Midbrain (tissue), 1 donor: ENCODE measurements around the gene CRYBB3.
A peak's percentile ranks its signal among the peaks of the same experiment; 100 is the strongest.
"Not testable (repeated sequence)": the region's sequence is repeated elsewhere in the genome, so short reads cannot be mapped to it uniquely, and the experiment has no call there.

Source experiments
- DNase-seq: peaks from one replicate; lab custom pipeline; 2025; lab: John Stamatoyannopoulos, UW

CRYBB3 gene

DNA sequence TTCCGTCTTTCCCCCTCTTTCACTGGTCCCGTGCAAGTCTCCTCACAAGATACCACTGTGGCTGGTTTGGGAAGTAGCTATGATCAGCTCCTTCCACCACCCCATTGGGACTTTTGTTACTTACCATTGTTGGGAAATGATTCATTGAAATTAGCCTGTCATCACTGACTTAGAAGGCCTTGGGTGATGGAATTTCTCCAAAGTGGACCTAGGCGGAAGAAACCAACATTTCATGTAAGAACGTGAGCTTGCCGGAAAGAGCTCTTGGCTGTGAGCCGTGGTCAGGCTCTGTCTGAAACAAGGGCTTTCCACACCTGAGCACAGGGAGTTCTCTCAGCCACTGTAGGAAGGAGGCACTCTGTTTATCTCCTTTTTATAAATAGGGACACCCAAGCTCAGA, 23.5 kb upstream of the CRYBB3 start:
- no peak for DNase-seq

DNA sequence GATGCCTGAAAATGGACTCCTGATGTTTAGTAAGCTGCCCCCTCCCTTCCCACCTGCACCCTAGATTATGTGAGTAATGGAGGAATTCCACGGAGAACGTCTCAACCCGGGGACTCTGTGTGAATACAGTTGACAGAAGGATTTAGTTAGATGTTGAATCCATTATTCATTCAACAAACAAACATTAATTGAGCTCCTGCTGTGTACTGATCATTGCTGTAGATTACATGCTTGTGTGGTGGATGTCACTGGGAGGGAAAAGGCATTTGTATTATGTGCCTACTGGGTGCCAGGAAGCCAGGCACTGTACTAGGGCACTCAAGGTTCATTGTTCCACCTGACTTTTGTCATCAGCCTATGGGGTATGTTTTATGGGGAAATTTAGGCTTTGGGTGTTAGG, 22.9 kb upstream of the CRYBB3 start:
- DNase-seq = no peak

DNA sequence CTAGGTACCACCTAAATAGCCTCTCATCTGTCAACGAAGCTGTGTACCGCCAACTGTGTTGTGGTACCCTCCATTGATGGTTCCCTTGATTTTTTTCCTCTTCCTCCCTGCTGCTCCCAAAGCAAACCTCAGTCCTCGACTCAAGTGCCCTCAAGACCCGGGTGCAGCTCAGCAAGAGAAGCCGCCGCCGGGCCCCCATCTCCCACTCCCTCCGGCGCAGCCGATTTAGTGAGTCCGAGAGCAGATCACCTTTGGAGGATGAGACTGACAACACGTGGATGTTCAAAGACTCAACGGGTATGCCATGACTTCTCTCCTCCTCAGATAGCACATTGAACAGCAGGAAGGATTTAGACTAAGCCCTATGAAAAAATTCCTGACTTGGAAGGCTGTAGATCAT, 22.4 kb upstream of the CRYBB3 start:
- no peak for DNase-seq

DNA sequence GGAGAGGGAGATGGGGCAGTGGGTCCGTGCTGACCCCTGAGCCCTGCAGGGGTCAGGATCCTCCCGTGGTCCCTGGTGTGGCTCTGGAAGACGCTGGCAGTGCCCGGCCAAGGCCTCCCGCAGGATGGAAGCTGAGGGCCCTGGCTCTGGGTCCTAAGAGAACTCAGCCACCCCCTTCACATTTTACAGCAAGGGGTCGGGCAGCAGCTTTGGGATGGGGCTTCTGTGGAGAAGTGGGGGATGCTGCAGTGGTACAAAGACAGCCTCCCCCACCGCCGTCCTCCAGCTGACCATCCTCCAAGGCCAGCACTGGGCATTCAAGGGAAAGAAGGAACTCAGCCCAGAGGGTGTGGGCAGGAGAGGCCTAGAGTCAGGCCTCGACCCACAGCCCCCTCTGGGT, 21.8 kb upstream of the CRYBB3 start:
- DNase-seq = no peak

DNA sequence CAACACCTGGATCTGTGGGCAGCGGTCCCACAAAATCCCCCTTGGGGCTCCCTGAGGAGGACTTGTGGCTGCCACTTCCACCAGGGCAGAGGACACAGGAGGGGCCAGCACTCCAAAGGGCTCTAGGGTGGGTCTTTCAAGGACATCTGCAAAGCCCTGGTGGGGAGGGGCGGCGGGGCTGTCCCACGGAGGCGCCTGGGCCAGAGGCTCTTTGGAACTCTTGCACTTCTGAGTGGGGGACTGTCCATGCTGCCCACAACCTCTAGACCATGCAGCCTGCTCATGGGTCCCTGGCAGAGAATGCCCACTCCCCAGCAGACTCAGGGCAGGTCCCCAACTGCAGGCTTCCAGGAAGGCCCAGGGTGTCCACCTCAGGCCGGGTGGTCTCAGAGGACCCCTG, 21.3 kb upstream of the CRYBB3 start:
- DNase-seq = not testable (repeated sequence)

DNA sequence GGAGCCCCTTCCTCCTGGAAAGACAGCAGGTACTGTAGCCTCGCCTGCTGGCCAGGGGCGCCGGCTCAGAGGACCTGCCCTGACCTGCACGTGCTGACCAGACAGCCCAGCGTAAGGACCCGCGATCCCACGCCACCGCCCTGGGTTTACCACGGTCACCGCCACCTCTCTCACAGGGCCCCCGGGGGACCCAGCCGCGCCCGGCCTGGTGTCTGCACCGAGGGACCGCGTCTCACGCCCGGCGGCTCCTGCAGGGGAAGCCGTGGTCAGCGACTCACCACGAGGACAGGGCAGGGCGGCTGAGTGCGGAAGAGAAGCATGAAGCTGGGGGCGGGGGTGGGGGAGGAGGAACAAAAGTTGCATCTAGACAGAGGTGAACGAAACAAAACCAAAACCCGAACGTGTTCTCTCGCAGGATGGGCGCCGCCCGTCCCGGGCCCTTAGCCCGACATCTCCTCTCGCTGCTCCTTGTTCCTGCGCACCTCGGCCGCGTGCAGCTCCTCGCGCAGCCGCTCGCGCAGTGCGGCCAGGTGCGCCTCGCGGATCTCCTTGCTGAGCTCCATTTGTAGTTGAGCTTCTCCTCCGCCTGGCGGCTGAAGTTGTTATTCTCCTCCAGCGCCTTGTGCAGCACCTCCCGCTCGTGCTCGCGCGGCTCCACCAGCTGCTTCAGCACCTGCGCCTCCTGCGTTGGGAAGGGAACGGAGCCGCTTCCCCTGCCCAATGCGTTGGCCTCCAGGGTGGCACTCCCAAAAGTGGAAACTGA, 20.6 kb upstream of the CRYBB3 start:
- DNase-seq = not testable (repeated sequence)

DNA sequence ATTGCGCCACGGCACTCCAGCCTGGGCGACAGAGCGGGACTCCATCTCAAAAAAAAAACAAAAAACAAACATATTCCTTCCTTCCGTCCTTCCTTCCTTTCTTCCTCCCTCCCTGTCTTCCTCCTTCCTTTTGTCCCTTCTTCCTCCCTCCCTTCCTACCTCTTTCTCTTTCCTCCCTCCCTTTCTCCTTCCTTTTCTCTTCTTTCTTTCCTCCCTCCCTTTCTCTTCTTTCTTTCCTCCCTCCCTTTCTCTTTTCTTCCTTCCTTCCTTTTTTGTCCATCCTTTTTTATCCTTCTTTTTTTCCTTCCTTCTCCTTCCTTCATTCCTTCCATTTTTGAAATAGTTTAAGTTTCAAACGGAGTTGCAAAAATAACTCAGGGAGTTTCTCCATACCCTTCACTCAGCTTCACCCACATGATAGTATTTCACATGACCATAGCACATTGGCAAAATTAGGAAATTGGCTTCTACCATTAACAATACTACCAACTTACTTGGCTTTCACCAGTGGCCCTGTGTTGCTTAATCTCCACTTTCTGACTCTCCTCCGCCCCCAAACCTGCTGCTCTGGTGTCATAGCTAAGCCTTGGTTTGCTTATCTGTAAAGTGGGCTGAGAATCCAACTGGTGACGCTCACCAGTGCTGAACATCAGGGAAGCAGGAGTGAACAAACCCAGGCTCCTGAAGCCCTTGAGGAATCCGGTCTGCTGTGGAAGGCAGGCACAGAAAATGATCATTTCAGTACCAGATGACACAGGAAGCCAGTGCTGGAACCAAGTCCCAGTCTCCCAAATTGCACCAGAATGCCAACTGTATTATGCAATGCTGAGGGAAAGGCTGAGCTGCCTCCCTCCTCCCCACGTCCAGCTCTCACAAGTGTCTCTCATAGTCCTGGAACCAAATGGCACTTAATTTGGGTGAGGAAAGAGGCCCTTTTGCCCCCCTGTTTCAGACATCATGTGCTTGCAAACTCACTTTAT, 17.2 kb upstream of the CRYBB3 start:
- no peak for DNase-seq

DNA sequence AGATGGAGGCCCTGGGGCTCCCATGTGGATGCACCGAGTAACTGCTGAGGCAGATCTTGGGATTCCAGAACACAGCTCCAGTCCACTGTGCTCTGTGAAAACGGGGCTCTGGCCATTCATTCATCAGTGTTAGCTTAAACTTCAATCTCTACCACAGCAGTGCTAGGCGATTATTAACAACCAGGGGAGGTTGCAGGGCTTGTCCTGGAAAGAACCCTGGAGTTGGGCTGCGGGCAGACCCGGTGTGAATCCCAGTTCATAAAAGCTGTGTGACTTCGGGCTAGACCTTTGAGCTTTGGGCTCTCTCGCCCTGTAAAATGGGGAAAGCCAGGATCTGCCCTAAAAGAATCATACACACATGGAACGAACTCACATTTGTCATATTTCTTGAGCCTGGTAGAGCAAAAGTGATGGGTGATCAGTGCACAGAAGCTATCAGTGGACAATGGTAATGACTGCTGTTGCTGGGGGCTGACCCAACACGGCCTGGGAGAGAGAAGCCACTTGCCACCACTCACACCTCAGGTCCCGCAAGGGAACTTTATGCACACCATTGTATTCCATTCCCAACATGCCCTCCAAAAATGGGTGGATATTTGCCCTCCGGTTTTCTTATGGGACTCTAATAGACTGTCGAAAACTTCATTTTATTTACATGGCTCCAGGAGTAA, 15.6 kb upstream of the CRYBB3 start:
- DNase-seq = no peak

DNA sequence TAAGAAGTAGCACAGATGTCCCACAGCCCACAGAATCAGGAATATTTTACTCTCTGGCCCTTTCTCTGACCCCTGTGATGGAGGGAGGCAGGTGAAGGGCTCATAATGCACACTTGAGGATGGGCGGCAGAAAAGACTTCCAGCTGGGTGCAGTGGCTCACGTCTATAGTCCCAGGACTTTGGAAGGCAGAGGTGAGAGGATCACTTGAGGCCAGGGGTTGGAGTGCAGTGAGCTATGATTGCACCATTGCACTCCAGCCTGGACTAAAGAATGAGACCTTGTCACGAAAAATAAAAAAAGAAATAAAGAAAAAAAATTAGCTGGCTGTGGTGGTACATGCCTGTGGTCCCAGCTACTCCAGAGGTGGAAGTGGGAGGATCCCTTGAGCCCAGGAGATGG, 13.5 kb upstream of the CRYBB3 start:
- no peak for DNase-seq

DNA sequence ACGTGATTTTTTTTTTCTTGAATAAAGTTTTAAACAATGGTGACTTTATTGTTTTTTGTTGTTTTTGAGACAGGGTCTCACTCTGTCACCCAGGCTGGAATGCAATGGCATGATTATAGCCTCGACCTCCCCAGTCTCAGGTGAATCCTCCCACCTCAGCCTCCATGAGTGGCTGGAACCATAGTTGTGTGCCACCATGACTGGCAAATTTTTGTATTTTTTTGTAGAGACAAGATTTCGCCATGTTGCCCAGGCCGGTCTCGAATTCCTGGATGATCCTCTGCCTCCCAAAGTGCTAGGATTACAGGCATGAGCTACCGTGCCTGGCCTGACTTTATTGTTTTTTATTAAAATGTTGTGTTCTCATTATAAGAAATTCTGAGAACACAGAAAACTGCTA, 12.2 kb upstream of the CRYBB3 start:
- no peak for DNase-seq

DNA sequence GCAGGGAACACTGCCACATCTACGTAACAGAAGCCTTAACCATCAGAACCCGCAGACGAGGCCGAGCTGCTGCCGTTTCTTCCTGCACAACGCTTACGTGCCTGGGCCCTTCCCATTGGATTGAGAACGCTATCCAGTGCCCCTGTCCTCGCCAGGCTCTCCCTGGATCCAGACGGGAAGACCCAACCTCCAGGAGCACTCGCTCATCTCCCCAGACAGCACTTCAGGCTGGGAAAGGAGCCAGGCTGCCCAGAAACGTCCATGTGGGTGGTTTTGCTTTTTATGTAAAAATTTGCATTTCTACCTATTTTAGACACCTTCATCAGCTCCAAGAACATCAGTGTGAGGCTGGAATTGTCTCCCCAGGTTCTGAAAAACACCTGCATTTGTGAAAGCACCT, 7.3 kb upstream of the CRYBB3 start:
- DNase-seq = no peak

DNA sequence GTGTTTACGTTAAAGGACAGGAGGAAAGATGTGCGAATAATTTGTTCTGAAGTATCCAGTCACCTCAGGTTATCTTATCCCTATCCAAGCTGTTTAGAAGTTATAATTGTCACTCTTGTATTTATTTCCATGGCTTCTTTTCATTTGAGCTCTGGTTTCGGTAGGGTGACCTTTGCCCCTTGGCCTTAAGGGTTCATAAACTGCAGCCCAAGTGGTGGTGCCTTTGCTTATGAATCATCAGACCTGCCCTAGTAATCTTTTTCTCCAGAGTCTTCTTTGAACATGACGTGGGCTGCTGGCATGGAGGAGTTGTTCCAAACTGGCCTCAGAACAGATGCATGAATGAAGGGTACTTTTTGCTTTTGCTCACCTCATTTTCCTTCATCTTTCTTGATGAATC, 6.5 kb upstream of the CRYBB3 start:
- DNase-seq = no peak

DNA sequence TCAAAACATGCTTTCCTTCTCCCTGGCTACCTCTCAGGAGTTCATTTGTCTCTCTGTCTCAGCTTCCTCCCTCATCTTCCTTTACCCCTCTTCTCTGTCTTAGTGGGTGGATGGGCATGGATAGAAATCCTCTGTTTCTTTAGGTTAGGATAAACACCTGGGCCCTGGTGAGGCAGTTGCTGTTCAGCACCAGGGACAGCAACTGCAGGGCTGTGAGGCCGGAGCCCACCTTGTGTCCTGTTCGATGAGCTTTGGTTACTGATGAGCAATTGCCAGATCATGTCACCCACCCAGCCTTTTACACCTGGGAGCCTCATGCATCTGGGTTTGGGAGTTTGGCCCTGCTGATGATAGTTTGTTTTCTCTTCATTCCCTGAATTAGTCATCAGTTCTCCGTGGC, 6.1 kb upstream of the CRYBB3 start:
- DNase-seq = no peak

DNA sequence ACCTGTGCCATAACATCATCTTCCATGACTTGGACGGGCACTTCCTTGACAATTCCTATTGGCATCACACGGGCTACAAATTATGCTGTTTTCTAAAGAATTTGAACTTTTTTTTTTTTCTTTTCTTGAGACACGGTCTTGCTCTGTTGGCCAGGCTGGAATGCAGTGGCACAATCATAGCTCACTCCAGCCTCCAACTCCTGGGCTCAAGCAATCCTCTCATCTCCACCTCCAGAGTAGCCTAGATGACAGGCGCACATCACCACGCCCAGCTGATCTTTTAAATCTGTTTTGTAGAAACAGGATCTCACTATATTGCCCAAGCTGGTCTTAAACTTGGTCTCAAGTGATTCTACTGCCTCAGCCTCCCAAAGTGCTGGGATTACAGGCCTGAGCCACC, 3.3 kb upstream of the CRYBB3 start:
- DNase-seq = no peak

DNA sequence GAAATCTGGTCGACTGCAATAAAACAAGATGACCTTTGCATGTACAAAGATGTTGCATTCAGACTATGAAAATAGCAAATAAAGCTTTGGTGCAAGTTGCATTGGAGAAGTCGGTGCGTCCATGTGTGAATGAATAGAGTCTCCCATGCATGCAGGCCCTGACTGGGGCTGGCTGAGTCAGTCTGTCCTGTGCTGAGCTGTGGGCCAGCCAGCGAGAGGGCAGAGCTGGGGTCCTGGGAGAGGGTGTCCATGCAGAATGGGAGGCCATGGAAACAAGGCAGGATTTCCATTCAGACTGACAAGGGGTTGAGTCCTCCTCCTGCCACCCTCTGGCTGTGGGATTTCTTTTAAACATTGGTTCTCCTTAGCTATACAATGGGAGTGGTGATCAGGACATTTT, 2.3 kb upstream of the CRYBB3 start:
- no peak for DNase-seq

DNA sequence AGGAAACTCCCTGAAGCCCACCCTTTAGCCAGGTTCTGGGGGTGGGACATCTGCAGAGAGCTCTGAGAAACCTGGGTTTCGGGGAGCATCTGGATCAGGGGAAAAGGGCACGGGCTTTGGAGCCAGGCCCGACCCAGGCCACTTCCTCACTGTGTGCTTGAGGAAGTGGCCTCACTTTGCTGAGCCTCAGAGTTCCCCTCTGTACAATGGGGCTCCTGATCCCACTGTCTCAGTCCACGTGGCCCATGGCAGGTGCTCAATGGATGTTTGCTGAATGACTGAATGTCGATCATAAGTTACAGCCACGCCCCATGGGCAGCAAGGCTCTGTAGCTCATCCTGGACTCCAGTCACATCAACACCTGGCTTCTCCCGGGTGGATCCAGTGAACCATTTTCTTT, 1.3 kb downstream of the CRYBB3 start:
- DNase-seq = no peak

DNA sequence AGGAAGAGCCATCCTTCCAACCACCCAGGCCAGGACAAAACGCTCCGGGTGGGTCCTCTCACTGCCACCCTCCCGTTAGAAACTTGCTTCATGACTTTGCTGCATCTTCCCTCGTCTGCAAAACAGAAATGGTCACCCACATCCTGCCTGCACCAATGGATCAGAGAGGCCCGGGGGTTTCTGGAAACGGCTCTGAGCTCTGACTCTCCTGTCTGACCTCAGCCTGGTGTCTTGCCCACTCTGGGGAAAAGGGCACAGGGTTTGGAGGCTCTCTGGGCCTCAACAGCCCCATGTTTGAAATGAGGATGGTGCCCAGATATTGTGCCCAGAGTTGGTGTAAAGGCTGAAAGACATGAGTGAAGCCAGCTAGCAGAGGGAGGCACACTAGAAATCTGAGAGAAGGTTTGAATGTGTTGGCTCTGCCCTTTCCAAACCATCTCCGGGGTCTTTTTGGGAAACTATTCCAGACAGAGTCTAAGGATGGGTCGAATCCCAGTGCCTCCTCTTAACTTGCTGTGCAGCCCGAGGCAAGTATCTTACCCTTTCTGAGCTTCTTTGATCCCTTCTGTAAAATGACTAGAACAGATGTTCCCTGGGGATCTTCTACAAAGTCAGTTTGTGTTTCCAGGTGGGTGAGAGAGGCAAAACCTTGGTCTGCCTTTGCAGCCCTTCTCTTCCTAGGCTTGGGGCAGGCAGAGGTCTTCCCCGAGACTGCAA, 2.1 kb downstream of the CRYBB3 start:
- DNase-seq = no peak

DNA sequence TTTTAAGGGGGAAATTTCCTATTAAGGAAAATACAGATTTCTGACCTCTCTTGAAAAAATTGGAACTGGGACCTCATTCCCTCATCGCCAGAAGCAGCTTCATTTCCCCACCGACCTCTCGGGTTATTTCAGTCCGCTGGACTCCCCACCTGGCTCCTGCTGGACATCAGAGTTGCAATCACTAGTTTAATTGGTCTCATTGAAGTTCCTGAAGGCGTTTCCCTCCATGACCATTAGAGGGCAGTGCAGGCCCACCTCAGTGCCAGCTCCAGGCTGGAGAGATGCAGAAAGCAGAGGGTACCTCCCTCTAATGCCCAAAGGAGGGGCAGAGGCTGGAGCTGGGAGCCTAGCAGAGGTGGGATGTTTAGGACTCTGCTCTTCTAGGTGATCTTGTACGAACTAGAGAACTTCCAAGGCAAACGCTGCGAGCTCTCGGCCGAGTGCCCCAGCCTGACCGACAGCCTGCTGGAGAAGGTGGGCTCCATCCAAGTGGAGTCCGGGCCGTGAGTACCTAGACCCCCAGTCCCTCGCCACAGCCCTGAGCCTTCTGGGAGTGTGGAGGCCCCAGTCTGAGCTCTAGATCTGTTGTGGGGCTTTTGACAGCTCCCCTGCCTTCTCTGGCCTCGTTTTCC, 2.7 kb downstream of the CRYBB3 start:
- peak; percentile 62 for DNase-seq

DNA sequence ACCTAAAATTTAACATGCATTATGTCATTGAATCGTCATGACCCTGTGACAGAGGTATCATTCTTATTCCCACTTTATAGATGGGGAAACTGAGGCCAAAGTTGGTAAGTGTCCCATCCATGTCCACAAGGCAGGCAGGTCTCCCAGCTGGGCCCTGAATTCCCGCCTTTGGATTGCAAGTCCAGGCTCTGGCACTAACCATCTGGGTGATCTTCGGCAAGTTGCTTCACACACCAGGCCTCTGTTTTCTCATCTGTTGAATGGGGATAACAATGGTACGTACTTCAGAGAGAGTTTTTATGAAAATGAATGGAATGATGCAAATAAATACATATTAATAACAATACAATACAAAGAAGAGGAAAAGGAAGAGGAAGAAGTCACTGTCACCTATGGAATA, 3.4 kb downstream of the CRYBB3 start:
- DNase-seq = no peak

DNA sequence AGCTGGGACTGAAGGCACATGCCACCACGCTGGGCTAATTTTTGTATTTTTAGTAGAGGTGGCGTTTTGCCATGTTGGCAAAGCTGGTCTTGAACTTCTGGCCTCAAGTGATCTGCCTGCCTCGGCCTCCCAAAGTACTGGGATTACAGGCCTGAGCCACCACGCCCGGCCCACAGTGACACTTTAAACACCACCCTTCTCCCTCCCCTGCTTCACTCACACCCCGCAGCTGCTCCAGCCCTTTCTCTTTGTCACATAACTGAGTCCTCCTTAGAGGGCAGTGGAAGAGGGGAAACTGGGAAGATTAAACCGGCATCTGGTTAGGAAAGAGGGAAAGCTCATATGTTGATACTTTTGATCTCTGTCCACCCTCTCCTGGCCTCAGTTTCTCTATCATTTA, 4.9 kb downstream of the CRYBB3 start:
- not testable (repeated sequence) for DNase-seq

DNA sequence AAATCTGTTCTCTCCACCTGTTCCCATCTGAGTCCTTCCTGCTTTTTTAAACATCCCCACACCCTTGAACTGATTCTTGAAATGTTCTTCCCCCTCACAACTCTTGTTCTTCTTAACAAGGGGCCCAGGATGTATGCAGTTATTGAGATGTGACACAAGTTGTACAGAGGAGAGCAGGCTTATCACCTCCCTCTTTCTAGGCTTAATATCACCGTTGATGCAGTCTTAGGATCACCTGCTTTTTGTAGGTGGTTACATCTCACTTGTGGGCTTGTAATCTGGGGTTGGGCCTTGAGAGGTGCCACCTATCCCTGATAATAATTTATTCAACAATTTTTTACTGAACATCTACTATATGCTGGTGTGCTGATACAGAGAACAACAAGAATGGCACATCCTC, 6.2 kb downstream of the CRYBB3 start:
- no peak for DNase-seq

DNA sequence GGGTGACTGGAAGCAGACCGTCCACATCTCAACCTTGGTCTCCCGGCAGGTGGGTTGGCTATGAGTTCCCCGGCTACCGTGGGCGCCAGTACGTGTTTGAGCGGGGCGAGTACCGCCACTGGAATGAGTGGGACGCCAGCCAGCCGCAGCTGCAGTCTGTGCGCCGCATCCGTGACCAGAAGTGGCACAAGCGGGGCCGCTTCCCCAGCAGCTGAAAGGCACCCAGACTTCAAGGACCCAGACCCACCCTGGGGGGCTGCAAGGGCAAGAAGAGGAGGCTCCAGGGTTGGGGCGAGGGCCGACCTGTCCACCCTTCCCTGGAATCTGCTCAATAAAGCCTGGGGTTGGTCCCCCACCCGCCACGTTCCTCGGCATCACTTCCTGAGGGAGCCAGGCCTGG, 7.3 kb downstream of the CRYBB3 start:
- DNase-seq = no peak
